ENCODE measurements around the gene KIF26A.

The KIF26A gene

DNA sequence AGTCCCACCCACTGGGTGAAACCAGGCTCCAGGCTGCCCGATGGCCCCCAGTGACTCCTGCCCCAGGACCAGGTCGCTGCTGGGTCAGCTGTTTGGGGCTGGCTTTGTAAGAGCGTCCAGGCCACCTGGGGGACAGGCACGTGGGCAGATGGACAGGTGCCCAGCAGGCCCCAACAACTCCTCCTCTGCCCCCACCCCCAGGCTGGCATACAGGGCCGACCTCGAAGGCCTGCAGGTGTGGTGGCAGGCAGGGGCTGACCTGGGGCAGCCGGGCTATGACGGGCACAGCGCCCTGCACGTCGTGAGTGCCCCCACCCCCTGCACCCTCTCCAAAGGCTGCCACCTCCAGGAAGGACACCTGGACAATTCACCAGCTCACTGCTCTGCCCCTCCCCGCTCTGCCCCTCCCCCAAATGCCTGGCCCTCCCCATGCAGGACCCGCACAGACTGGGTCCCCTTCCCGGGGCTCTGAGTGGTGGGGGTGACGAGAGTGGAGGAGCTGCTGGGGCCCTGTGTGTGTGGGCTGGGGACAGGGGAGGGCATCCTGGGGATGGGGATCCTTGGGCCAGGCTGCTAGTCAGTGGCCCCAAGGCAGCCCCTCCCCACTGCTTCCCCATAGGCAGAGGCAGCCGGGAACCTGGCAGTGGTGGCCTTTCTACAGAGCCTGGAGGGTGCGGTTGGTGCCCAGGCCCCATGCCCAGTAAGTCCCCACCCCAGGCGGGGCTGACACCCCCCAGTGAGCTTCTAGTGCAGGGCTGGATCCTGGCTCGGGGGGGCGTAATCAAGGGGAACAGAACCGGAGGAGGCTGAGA, 26.9 kb upstream of the KIF26A start:
- no peak for FAIRE-seq
- DNase-seq (ENCODE audit: extremely low spot score, insufficient read length, low read depth), result no peak

DNA sequence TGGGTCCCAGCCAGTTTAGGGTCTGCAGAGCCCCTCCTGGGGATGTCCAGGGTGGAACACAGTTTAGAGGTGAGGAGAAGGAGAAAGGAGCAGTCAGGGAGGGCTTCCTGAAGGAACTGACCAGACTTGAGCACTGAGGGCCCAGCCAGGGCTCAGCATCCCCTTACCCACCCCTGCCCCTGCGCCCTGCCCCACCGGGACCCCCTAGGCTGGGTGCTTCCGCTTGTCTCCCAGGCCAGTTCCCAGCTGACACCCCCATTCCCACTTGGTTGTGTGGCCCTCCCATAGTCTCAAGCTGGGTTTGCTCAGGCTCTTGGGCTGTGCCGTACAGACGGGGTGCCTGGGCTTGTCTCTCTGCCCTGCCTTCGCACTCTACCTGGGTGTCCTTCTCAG, 26.3 kb upstream of the KIF26A start:
- no peak for DNase-seq (ENCODE audit: extremely low spot score, insufficient read length, low read depth)
- FAIRE-seq, result no peak

DNA sequence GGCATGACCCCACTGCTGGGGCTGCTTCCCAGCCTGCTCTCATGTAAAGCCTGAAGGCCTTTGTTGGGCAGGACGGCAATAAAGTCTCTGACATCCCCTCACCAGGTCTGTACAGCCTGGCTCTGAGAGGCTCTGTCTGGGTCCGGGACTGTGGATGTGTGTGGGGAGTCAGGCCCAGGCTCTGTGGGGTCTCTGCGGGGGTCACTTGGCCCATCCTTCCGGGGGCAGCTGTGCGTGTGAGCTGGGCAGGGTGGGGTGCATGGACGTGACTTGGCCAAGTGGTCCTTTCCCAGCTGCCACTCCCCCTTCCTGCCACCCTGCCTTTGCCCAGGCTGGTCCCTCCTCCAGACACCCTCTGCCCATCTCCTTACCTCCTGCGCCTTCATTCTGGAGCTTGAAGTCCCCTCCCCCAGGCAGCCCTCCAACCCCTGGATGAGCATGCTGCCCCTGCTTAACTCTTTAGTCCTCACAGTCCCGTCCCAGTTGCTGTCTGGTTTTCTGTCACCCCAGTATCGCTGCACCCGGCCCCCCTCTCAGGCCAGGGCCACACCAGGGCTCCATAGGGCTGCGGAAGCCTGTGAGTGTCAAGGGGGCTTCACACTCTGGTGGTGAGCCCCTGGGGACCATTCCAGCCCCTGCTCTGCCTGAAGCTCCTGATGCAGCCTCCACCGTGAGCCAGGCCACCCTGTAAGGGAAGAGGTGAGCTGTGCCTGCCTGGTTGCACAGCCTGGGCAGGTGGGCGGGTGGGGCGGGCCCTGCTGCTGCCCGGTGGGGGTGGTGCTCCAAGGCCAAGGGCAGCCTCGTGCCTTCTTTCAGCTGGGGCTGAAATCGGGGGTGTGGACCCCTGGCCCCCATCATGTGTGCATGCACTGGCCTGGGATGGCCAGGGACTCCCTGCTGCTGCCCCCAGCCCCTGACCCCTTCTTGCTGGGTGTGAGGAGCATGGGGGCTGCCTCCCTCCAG, 25.5 kb upstream of the KIF26A start:
- no peak for DNase-seq (ENCODE audit: extremely low spot score, insufficient read length, low read depth)
- no peak for FAIRE-seq

DNA sequence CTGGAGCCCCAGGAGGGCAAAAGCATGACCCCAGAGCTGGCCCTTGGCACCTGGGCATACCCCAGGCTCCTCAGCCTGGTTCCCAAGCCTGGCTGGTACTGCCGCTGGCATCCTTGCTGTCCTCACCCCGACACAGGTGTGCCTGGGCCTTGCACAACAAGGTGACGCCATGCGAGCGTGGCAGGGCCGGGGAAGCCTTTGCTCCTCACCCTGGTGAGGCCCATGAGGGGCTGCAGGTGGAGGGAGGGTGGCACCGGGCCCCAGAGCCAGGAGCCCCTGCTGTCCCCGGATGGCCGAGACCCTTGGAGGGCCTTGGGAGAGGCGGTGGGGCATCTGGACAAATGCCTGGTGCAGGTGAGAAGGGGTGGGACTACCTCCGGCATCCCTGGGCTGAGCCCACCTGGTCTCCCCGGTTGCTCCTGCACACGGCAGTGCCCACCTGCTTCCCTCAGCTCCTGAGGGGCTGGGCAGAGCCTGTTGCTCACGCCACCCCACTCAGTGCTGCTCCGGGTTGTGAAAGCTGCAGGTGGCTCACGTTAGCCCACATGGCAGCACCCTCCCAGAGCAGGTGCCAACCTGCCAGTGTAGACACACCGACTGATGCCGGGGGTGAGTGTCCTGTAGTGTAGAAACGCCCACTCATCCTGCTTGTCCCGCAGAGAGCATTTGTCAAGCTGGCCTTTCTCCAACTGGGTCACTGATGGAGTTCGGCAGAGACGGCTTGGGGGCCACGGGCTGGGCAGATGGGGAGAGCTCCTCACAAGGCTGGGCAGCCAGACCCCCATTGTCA, 24.6 kb upstream of the KIF26A start:
- DNase-seq (ENCODE audit: extremely low spot score, insufficient read length, low read depth), result no peak
- FAIRE-seq, result no peak

DNA sequence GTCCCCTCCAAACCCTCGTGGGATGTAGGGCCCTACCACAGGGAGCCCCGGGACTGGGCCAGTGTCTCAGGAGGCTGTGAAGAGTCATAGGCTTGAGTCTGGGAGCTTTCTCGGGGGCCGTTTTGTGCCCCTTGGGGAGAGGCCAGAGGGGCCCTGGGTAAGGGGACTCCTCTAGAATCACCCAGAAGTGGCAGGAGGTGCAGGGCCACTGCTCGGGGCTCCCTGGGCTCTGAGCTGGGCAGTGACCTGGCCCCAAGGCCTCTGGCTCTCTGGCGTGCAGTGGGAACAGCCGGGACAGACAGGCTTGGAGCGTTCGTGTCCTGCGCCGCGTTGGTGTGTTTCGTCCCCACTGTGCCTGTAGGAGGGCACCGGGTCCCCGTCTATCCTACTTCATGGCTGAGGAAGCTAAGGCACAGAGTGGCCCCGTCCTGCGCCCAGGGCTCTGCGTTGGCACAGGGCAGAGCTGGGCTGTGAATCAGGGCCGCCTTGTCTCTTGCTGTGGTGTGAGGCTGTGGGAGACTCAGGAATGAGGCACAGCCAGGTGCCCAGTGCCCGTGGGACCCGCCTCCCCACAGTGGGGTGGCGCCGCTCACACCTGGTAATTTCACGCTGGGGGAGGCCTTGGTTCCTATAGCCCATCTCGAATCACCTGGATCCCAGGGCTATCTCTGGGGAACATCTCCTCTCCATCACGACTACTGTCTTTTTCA, 23.8 kb upstream of the KIF26A start:
- DNase-seq (ENCODE audit: extremely low spot score, insufficient read length, low read depth), result no peak
- no peak for FAIRE-seq

DNA sequence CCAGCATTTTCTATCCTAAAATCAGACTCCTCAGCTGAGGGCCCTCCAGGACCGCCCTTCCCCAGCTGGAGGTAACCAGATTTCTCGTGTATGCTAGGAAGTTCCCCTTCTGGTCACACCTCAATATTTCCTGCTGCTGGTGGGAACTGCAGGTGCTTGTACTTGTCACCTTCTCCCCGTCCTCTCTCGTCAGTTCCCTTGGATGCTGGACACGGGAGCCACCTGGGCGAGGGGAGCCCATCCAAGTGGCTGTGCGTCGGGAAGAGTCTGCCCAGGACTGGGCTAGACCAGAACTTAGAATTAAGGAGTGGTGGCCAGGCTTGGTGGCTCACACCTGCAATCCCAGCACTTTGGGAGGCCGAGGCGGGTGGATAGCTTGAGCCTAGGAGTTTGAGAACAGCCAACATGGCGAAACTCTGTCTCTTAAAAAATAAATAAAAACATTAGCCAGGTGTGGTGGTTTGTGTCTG, 23.2 kb upstream of the KIF26A start:
- FAIRE-seq (no peak), DNase-seq (ENCODE audit: extremely low spot score, insufficient read length, low read depth) (no peak)

DNA sequence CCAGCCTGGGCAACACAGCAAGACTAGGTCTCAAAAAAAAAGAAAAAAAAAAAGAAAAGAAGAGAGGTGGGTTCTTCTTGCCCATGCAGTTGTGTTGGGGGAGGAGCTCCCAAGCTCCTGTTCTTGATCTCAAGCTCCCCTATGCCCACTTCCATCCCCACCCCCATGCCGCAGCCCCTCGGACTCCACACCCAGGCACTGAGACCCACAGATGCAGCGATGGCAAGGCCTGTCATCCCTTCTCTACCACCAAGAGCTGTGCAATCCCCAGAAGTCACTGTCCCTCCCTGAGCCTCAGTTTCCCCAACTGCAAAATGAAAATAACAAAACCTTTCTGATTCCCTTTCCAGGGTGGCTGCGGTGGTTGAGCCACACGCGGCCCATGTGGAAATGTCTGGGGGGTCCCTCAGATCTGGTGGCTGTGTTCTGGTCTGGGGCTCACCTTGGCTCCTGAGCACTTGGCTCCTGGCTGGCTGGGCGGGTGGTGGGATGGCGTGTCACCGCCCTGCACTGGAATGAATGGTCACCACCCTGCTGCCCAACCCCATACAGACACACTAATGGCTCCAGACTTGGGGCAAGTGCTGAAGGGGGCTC, 22.6 kb upstream of the KIF26A start:
- FAIRE-seq, result no peak
- DNase-seq (ENCODE audit: extremely low spot score, insufficient read length, low read depth), result no peak

DNA sequence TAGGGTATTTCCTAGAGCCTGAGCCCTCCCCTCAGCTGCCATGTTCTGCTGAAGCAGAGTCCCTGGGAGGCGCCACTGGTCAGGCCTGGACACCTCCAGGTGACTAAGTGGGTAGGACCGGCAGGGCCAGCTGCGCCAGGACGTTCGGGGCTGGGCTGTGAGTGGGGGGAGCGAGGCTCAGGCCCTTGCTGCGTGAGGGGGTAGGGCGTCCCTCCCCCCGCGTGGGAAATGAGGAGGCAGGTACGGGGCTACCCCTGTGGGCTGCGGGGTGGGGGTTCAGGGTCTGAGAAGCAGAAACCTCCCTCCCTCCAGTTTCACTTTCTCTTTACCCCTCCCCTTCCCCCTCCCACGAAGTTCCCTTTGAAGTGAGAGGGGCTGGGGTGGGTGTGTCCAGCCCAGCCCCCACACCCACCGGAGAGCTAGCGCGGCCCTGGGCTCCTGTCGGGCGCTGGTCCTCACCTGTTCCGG, 22.1 kb upstream of the KIF26A start:
- FAIRE-seq, result no peak
- no peak for DNase-seq (ENCODE audit: extremely low spot score, insufficient read length, low read depth)

DNA sequence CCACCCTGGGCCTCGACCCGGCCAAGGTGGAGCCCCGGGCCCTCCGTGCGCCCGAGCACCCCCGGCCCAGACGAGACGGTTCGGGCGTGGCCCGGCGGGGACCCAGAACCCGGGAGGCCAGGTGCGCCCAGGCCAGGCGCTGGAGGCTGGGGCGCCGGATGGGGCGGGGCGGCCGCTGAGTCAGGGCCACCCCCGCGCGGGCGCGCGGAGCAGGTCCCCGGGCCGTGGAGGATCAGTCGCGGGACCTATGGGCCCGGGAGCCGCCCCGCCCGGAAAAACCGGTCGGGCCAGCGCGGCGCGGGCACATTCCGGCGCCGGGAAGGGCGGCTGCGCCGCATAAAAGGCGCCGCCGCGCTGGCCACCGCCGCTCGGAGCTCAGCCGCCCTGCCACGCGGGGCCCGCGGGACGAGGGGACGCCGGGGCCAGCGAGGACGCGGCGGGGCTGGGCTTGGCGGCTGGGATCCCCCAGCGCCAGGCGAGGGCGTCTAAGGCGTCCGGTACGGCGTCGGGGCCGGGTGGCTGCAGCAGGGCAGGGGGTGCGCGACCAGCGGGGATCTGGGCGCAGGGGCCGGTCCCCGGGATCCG, 21.5 kb upstream of the KIF26A start:
- DNase-seq (ENCODE audit: extremely low spot score, insufficient read length, low read depth), result no peak
- FAIRE-seq, result no peak

DNA sequence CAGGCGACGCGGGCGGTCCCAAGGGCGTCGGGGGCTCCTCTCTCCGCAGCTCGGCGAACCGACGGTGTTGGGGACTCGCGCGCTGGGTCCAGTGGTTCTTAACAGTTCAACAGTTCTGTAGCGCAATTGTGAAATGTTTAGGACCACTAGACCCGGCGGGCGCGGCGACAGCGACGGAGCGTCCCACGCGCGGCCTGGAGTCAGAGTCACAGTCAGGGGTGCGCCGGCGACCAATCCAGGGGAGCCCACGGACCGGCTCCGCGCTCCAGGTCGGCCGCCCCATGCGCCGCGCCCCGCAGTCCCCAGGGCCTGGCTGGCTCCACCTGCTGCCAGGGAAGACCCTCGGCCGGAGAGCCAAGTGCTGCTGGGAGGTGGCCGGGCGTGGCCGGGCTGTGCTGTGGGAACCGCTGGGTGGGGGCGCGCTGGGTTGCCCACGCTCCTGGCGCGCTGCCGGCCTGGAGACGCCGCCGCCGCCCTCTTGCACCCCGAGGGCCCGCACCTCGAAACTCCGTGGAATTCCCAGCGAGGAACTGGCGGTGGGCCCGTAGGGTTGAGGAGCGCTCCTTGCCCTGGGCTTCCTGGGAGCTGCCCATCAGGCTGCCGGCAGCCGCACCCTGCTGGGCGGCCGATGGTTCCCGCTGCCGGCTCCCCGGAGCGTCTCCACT, 20.9 kb upstream of the KIF26A start:
- no peak for FAIRE-seq

DNA sequence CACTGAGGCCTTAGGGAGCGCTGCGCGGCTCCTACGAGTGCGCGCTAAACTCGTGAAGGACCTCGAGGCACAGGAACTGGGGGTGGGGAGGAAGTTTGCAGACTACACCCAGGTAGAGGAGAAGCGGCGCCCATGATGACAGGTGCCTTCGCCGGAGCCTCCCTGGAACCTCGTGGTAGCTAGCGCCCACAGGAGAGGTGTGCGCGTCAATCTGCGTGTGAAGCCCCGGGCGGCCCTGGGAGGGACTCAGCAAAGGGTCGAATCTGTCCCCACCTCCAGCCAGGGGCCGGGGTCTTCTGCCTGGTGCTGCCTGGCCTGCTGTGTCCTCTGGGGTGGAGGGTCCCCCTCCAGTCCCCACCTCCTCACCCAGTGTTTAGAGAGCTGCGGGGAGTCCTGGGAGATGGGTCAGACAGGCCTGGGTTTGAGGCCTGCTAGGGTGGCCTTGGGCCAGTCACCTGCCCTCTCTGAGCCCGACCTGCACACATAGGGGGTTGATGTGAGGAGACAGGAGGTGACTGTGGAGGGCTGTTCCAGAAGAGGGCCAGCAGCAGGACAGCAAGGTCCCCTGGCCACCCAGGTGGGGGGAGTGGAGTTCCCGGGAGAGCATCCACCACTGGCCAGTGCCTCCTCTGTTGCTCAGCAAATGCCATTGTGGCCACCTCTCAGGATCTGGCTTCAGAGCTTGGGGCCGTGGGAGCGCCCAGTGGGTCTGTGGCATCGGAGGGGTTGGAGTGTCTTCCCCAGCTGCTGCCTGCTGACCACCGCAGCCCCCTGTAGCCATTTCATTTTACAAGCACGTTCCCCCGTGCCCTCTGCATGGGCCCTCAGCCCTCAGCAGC, 20.2 kb upstream of the KIF26A start:
- DNase-seq (ENCODE audit: extremely low spot score, insufficient read length, low read depth), result no peak
- no peak for FAIRE-seq

More for the DNA sequence above, 20.9 kb upstream of the KIF26A start:
- DNase-seq (ENCODE audit: extremely low spot score, insufficient read length, low read depth), result no peak

DNA sequence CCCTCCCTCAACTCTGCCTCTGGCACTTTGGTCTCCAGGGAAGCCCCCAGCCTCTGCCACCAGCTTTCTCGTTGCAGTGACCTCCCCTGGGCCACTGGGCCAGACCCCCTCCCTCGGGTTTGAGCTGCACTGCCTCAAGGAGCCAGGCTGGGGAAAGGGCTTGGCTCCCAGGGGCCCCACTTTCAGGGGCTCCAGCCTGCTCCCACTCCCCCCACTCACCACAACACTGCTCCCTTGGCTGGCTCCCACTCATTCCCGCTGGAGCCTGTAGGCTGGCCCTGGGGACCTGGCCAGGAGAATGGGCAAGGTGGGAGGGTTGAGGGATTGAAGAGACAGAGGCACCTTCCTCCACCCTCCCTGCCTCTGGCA, 19.3 kb upstream of the KIF26A start:
- no peak for FAIRE-seq
- DNase-seq (ENCODE audit: extremely low spot score, insufficient read length, low read depth), result no peak

DNA sequence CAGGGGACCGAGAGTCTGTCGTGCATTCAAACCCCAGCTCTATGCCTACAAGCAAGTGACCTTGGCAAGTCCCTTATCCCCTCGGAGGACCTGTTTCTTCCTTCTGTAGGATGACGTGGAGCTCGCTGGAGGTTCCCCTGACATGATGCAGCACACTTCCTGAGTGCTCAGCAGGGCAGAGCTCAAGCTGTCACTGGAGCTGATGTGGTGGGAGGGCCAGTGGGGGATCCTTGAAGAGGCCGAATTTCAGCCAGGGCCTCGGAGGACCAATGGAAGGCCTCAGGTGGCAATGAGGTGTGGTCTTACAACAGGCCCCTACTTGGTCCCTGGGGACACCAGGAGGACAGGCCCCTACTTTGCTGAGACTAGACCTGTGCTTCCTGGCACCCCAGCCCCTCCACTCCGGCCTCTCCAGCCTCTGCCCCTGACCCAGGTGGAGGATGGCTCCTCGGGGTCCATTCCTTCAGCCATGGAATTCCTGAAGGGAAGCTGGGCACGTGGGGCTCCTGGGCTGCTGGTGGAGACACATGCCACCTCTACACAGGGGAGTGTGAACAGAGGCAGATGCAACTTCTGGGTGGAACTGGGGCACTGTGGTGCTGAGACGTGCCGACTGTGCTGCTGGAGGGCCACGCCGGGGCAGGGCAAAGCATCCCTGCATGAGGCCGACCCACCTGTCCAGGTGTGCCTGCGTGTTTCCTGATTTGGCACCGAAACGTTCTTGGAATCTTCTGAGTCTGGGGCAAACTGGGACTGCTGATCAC, 18.7 kb upstream of the KIF26A start:
- no peak for FAIRE-seq

DNA sequence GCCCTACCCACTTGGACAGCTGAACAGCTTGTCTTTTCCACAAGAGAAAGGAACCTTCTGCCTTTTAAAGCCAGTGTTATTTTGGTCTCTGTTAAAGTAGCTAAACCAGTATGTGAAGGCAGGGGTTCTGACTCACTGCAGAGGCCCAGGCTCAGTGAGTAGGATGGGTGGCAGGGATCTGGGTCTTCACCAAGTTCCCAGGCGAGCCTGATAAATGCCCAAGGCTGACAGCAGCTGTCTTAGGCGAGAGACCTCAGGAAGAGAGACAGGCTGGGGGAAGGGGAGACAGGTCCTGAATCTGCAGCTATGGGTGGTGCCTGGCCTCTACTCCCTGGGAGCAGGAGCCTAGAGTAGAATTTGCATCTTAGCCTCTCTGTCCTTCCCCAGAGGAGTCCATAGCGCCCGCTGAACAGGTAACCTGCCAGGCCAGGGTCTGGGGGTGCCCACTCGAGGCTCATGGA, 18.1 kb upstream of the KIF26A start:
- DNase-seq (ENCODE audit: extremely low spot score, insufficient read length, low read depth), result no peak

More for the DNA sequence above, 18.7 kb upstream of the KIF26A start:
- no peak for DNase-seq (ENCODE audit: extremely low spot score, insufficient read length, low read depth)

DNA sequence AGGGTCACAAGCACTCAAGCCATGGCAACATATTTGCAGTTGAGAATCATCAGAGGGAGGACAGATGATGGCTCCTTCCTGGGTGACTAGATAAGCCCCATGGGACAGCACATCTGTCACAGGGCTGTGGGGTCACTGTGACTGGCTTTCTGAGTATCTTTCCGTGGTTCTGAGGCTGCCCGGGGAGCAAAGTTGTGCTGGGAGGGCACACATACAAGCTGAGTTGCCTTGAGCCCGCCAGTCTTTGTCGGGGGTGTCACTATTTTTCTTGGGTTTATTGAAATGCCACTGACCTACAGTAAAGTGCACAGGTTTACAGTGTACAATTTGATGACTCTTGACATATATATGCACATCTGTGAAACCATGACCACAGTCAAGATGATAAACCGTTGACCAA, 17.2 kb upstream of the KIF26A start:
- FAIRE-seq (no peak), DNase-seq (ENCODE audit: extremely low spot score, insufficient read length, low read depth) (no peak)

More for the DNA sequence above, 18.1 kb upstream of the KIF26A start:
- no peak for FAIRE-seq

DNA sequence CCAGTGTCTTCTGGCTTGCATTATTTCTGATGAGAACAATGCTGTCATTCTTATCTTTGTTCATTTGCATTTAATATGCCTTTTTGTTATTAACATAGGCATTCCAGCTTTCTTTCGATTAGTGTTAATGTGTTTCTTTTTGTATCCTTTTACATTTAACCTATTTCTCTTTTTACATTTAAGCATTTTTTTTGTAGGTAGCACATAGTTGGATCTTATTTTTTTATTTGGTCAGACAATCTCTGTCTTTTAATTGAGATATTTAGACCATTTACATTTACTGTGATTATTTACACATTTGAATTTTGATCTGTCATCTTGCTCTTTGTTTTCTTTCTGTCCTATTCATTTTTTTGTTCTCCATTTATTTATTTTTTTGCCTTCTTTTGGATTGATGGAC, 14.5 kb upstream of the KIF26A start:
- DNase-seq (ENCODE audit: extremely low spot score, insufficient read length, low read depth) (no peak), FAIRE-seq (no peak)

DNA sequence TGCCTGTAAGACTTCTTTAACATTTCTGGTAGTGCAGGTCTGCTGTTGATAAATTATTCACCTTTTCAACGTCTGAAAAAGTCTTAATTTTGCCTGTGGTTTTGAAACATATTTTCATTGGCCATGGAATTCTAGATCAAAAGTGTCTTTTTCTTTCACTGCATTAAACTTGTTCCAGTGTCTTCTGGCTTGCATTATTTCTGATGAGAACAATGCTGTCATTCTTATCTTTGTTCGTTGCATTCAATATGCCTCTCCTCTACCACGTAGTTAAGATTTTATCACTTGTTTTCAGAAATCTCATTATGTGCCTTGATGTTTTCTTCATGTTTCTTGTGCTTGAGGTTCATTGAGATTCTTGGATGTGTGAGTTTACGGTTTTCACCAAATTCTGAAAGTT, 13.4 kb upstream of the KIF26A start:
- FAIRE-seq (no peak), DNase-seq (ENCODE audit: extremely low spot score, insufficient read length, low read depth) (no peak)
